A673 (cell line): ENCODE data around the gene MPRIP.

Experiments used
- EZH2 ChIP-seq: fragments of 200-600 bp; sonication (generic); IDR thresholded peaks from 2 replicates; pipeline ENCODE4 v1.6.1; 2017; ENCODE audit warnings: borderline replicate concordance, low read depth, mild to moderate bottlenecking, mixed read lengths, antibody characterized with exemption, low read length; ENCODE audit not compliant: poor library complexity, severe bottlenecking
- TF ChIP-seq, protein P1 (sequence below): fragments of 300-800, 200-600 bp; sonication (generic); conservative IDR thresholded peaks from 2 replicates; pipeline ENCODE4 v1.5.1; 2017; ENCODE audit warnings: low read depth, mild to moderate bottlenecking, antibody characterized with exemption, low read length, moderate library complexity, mixed read lengths

DNA sequence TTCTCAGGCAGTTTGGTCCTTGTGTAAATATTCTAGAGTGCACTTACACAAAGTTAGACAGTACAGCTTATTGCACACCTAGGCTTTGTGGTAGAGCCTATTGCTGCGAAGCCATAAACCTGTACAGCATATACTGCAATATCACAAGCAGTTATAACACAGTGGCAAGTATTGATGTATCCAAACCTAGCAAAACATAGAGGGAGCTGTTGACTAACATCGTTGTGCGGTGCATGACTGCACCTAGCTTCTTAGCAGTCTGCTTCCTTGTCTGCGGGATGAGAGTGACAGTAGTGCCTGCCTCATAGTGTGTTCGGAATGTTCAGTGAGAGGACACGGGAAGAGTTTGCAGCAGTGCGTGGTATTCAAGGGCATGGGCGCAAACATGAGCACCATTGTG lies 78.9 kb downstream of the MPRIP start:
- TF ChIP-seq, protein P1, sequence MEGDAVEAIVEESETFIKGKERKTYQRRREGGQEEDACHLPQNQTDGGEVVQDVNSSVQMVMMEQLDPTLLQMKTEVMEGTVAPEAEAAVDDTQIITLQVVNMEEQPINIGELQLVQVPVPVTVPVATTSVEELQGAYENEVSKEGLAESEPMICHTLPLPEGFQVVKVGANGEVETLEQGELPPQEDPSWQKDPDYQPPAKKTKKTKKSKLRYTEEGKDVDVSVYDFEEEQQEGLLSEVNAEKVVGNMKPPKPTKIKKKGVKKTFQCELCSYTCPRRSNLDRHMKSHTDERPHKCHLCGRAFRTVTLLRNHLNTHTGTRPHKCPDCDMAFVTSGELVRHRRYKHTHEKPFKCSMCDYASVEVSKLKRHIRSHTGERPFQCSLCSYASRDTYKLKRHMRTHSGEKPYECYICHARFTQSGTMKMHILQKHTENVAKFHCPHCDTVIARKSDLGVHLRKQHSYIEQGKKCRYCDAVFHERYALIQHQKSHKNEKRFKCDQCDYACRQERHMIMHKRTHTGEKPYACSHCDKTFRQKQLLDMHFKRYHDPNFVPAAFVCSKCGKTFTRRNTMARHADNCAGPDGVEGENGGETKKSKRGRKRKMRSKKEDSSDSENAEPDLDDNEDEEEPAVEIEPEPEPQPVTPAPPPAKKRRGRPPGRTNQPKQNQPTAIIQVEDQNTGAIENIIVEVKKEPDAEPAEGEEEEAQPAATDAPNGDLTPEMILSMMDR: no peak
- TF ChIP-seq EZH2: no peak
